PC-3 (cell line): ENCODE data around the gene NPTXR. TPM values are rescaled to one million over a fixed set of nuclear protein-coding genes. Genes with fewer than 3 reads are reported as not detected.

ENCODE experiments used
- ATAC-seq: fragments of 200-7000 bp; cut with Tn5 transposase; 2 replicates; pipeline ENCODE4 v1.9.1; 2020; ENCODE audit warnings: mild to moderate bottlenecking, moderate library complexity
- BruUV-seq: library from RNA; stranded (reverse); fragments of 400-500 nt; replicated peaks from 2 replicates; lab custom pipeline; 2021; lab: Mats Ljungman, UMichigan
- CTCF ChIA-PET: fragments of 300-600 bp; sonication (Branson Sonifier 250); formaldehyde crosslinking; loops from one replicate; lab custom pipeline; 2022; ENCODE audit warnings: antibody characterized with exemption; lab: Charles Lee
- POLR2A ChIA-PET: fragments of 300-600 bp; sonication (Branson Sonifier 250); formaldehyde crosslinking; loops from one replicate; lab custom pipeline; 2022; ENCODE audit warnings: antibody characterized with exemption; ENCODE audit not compliant: unreplicated experiment; lab: Charles Lee
- DNase-seq: peaks from one replicate; pipeline ENCODE4 v3.0.0-alpha.2; 2015
- H2AFZ ChIP-seq: fragments of 300-600 bp; sonication (generic); 2 replicates; pipeline ENCODE4 v1.6.0; 2016; ENCODE audit warnings: antibody characterized with exemption, low read length
- H3F3A ChIP-seq: fragments of 300-600 bp; sonication (generic); one replicate; pipeline ENCODE4 v1.6.0; 2017; ENCODE audit warnings: antibody characterized with exemption, low read length, control low read depth, mild to moderate bottlenecking; ENCODE audit not compliant: unreplicated experiment
- H3K27ac ChIP-seq: fragments of 300-600 bp; sonication (generic); 2 replicates; pipeline ENCODE4 v1.5.1; 2016; ENCODE audit warnings: mild to moderate bottlenecking, low read length
- H3K27me3 ChIP-seq: fragments of 300-600 bp; sonication (generic); 2 replicates; pipeline ENCODE4 v1.6.1; 2016; ENCODE audit warnings: low read length, mixed read lengths
- H3K36me3 ChIP-seq: fragments of 300-600 bp; sonication (generic); 2 replicates; pipeline ENCODE4 v1.6.1; 2016; ENCODE audit warnings: low read depth, mixed run types, low read length, mixed read lengths
- H3K4me1 ChIP-seq: fragments of 300-600 bp; sonication (generic); 2 replicates; pipeline ENCODE4 v1.5.1; 2016; ENCODE audit warnings: low read length; ENCODE audit not compliant: insufficient read depth
- H3K4me2 ChIP-seq: fragments of 300-600 bp; sonication (generic); 2 replicates; pipeline ENCODE4 v1.6.0; 2016; ENCODE audit warnings: low read length
- H3K4me3 ChIP-seq: fragments of 300-600 bp; sonication (generic); 2 replicates; pipeline ENCODE4 v1.5.1; 2016; ENCODE audit warnings: mild to moderate bottlenecking, low read length, mixed read lengths
- H3K79me2 ChIP-seq: fragments of 300-600 bp; sonication (generic); 2 replicates; pipeline ENCODE4 v1.6.1; 2017; ENCODE audit warnings: low read length, mixed read lengths
- H3K9ac ChIP-seq: fragments of 300-600 bp; sonication (generic); 2 replicates; pipeline ENCODE4 v1.6.0; 2016; ENCODE audit warnings: mild to moderate bottlenecking, low read length
- H3K9me2 ChIP-seq: fragments of 300-600 bp; sonication (generic); replicated peaks from 2 replicates; pipeline ENCODE4 v1.6.1; 2016; ENCODE audit warnings: mixed run types, low read length, mixed read lengths
- H3K9me3 ChIP-seq: fragments of 300-600 bp; sonication (generic); 2 replicates; pipeline ENCODE4 v1.6.1; 2016; ENCODE audit warnings: low read length, mixed read lengths
- H4K20me1 ChIP-seq: fragments of 300-600 bp; sonication (generic); 2 replicates; pipeline ENCODE4 v1.6.1; 2016; ENCODE audit warnings: low read length, mixed read lengths
- EZH2 ChIP-seq: fragments of 300-600 bp; sonication (generic); IDR thresholded peaks from one replicate; pipeline ENCODE4 v1.6.1; 2017; ENCODE audit warnings: antibody characterized with exemption, mild to moderate bottlenecking, low read length; ENCODE audit not compliant: unreplicated experiment
- EZH2phosphoT487 ChIP-seq: fragments of 300-600 bp; sonication (generic); IDR thresholded peaks from 2 replicates; pipeline ENCODE4 v1.6.1; 2018; ENCODE audit warnings: mild to moderate bottlenecking, antibody characterized with exemption, low read length, borderline replicate concordance
- intact Hi-C: fragments of 100-400 bp; cut with micrococcal nuclease; formaldehyde crosslinking; loops from 2 replicates; pipeline ENCODE4 v1.9.0; 2023
- total RNA-seq: library from RNA; depleted of rRNA; stranded (reverse); fragments of >200 nt; gene quantifications from 2 replicates; pipeline ENCODE4 v1.2.3, GENCODE V29; 2014
- TF ChIP-seq, protein P1 (sequence below): fragments of 300-600 bp; sonication (generic); conservative IDR thresholded peaks from 2 replicates; pipeline ENCODE4 v1.5.1; 2017; ENCODE audit warnings: antibody characterized with exemption, low read depth, mild to moderate bottlenecking, low read length

Gene NPTXR
- total RNA-seq, 1 experiment from 2014 or later = 2.8 TPM

DNA sequence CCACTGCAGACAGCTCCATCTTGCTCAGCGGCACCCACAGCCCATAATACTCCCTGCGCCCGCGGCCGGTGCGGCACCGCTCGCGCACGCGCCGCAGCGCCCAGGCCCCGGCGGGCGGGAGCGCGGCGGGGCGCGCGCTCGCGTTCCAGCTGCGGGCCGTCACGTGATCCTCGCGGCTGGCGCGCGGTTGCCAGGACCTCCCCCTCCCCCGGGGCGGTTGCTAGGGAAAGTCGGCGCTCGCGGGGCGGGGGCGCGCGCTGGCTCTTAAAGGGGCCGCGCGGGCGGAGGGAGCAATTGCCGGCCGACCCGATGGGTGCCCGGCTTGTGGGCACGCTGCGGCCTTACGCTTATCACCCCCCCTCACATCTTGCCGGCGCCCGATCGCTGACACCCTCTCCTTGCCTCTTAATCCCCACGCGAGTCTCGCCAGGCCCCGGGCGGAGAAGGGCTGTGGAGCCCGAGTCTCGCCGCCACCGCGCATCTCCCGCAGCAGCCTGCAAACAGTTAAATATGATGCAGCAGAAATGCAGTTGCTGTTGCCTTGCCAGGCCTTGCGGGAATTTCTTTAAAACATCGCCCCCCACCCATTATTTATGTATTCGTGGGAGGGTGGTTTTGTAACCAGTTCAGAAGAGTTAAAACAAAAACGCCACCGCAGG is 28.5 kb upstream of the NPTXR start, which contains the start of gene CBX6:
TSS of gene CBX6 (minus strand) at position 45 of the 659 bp plus-strand sequence. CDS start at position 19, 26 bp downstream.
- H3F3A ChIP-seq = no peaks in the 10 kb centered on the region
- H3K79me2 ChIP-seq = peaks cover 37% of the 10 kb centered on the region
- intact Hi-C loops = loop anchor here (2.0 to 5.0 kb wide), 2 partner anchors 52 to 110 kb away; partner anchors contain the start of gene APOBEC3B
- H3K4me3 ChIP-seq = peak within 1 kb of the TSS; percentile 83
- H3K4me1 ChIP-seq = peaks cover 24% of the 10 kb centered on the region
- H3K27me3 ChIP-seq = no peaks in the 10 kb centered on the region
- ChIA-PET POLR2A (no interaction called here), CTCF (interaction anchor here (0.5 to 0.6 kb wide), 2 partner anchors 52 to 258 kb away, joined by 3 to 9 read pairs; no protein-coding TSS in a partner anchor)
- peaks cover 5% of the 10 kb centered on the region; the same call in 1 of the 2 replicates for H4K20me1 ChIP-seq
- BruUV-seq = TSS peak; percentile 94
- H2AFZ ChIP-seq = peak within 1 kb of the TSS; percentile 93
- H3K9me3 ChIP-seq = no peaks in the 10 kb centered on the region
- DNase-seq = peak; percentile 86
- H3K4me2 ChIP-seq = peak within 1 kb of the TSS; percentile 99
- ATAC-seq = peak; percentile 71
- no peak for TF ChIP-seq EZH2
- no peak for TF ChIP-seq EZH2phosphoT487
- TF ChIP-seq, protein P1, sequence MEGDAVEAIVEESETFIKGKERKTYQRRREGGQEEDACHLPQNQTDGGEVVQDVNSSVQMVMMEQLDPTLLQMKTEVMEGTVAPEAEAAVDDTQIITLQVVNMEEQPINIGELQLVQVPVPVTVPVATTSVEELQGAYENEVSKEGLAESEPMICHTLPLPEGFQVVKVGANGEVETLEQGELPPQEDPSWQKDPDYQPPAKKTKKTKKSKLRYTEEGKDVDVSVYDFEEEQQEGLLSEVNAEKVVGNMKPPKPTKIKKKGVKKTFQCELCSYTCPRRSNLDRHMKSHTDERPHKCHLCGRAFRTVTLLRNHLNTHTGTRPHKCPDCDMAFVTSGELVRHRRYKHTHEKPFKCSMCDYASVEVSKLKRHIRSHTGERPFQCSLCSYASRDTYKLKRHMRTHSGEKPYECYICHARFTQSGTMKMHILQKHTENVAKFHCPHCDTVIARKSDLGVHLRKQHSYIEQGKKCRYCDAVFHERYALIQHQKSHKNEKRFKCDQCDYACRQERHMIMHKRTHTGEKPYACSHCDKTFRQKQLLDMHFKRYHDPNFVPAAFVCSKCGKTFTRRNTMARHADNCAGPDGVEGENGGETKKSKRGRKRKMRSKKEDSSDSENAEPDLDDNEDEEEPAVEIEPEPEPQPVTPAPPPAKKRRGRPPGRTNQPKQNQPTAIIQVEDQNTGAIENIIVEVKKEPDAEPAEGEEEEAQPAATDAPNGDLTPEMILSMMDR = no peak
- peak within 1 kb of the TSS; percentile 82 for H3K9ac ChIP-seq
- peak within 1 kb of the TSS; percentile 34 for H3K27ac ChIP-seq
- H3K36me3 ChIP-seq = peaks cover 8% of the 10 kb centered on the region
- no peaks in the 10 kb centered on the region for H3K9me2 ChIP-seq

DNA sequence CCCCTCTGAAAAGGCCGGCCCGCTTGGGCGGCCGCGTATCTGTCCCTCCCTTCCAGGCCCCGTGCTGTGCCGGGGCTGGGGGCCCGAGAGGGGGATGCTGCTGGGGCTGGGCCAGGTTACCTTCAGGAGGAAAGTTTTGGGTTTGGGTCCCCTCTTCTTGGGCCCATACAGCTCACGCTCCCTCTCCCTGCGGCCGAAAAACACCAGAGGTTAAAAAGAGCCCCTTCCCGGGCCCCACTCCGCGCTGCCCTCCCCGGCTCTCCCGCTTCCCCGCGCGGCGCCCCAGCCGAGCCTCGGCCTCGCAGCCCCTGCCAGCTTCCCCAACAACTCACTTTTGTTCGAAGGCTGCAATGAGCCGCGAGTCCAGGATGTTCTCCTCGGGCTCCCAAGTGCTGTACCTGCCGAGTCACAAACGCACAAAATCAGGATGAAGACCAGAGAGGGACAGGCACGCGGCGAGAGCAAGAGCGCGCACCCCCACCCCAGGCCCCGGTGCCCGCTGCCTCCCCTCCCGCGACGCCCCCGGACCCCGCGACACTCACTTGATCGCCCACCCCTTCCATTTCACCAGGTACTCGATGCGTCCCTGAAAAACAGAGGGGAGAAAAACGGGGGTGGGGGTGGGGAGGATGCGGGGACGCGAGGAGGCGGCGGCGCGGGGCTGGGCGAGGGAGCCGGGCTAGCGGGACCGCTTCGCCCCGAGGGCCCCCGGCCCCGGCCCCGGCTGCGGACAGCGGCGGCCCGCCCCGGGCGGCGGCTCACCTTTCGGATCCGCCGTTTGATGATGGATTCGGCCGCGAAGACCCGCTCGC is 27.7 kb upstream of the NPTXR start:
- Histone ChIP-seq H3K4me1 (peaks cover 24% of the 10 kb centered on the region), H3K27me3 (no peaks in the 10 kb centered on the region), H3K4me2 (peak overlapping the region; percentile 80), H2AFZ (peak overlapping the region; percentile 62), H3K9ac (peak overlapping the region; percentile 82), H4K20me1 (peaks cover 5% of the 10 kb centered on the region; the same call in 1 of the 2 replicates), H3K27ac (peak overlapping the region; percentile 34; the same call in 1 of the 2 replicates), H3K4me3 (peak overlapping the region; percentile 66), H3K9me2 (no peaks in the 10 kb centered on the region), H3K9me3 (no peaks in the 10 kb centered on the region), H3F3A (no peaks in the 10 kb centered on the region), H3K79me2 (peaks cover 37% of the 10 kb centered on the region), H3K36me3 (peaks cover 8% of the 10 kb centered on the region)
- TF ChIP-seq, protein P1 = no peak
- no peak for TF ChIP-seq EZH2phosphoT487
- TF ChIP-seq EZH2 = no peak
- BruUV-seq = no TSS peak
- ATAC-seq = peak; percentile 3; the same call in 1 of the 2 replicates
- intact Hi-C loops = loop anchor here (2.0 to 5.0 kb wide), 3 partner anchors 53 to 111 kb away; partner anchors contain the start of gene APOBEC3B
- POLR2A ChIA-PET = no interaction called here
- CTCF ChIA-PET = interaction anchor here (0.5 kb wide), 1 partner anchor 257 kb away, joined by 3 read pairs; no protein-coding TSS in a partner anchor
- no peak for DNase-seq
